PFSK-1 (cell line): Measurements from ENCODE around the gene CETN3.

ENCODE experiments used
- TAF1 ChIP-seq: IDR thresholded peaks from 2 replicates; pipeline ENCODE4 v1.6.1; 2012; ENCODE audit warnings: low read length, control low read depth, borderline replicate concordance; ENCODE audit not compliant: insufficient read depth
- TF ChIP-seq, protein P1 (sequence below), 2 experiments: IDR thresholded peaks; 2 replicates each; pipeline versions ENCODE4 v1.6.1 to v1.8.0; 2011 to 2012; ENCODE audit warnings: low read depth in 2 of 2, low read length in 2 of 2, control low read depth in 1 of 2, inconsistent platforms in 1 of 2, mild to moderate bottlenecking in 1 of 2, moderate library complexity in 1 of 2; ENCODE audit not compliant: insufficient read depth in 1 of 2

- TF ChIP-seq TAF1, result no peak
- TF ChIP-seq, protein P1, sequence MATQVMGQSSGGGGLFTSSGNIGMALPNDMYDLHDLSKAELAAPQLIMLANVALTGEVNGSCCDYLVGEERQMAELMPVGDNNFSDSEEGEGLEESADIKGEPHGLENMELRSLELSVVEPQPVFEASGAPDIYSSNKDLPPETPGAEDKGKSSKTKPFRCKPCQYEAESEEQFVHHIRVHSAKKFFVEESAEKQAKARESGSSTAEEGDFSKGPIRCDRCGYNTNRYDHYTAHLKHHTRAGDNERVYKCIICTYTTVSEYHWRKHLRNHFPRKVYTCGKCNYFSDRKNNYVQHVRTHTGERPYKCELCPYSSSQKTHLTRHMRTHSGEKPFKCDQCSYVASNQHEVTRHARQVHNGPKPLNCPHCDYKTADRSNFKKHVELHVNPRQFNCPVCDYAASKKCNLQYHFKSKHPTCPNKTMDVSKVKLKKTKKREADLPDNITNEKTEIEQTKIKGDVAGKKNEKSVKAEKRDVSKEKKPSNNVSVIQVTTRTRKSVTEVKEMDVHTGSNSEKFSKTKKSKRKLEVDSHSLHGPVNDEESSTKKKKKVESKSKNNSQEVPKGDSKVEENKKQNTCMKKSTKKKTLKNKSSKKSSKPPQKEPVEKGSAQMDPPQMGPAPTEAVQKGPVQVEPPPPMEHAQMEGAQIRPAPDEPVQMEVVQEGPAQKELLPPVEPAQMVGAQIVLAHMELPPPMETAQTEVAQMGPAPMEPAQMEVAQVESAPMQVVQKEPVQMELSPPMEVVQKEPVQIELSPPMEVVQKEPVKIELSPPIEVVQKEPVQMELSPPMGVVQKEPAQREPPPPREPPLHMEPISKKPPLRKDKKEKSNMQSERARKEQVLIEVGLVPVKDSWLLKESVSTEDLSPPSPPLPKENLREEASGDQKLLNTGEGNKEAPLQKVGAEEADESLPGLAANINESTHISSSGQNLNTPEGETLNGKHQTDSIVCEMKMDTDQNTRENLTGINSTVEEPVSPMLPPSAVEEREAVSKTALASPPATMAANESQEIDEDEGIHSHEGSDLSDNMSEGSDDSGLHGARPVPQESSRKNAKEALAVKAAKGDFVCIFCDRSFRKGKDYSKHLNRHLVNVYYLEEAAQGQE (IDR thresholded peaks at IDR 0.05; ENCODE audit: insufficient read depth in 1 of 2, low read depth in 2 of 2, low read length in 2 of 2), result no peak
Observed at GRCh38 chr5:90353254-90353653, 56.3 kb downstream of the CETN3 start.
